KBM-7 (cell line): Measurements from ENCODE around the gene ERCC2.

ENCODE experiments used
- DNase-seq: peaks from one replicate; pipeline ENCODE4 v3.0.0-alpha.2; 2015
- in situ Hi-C: fragments of 300-500 bp; cut with MboI; formaldehyde crosslinking; loops from 2 replicates; pipeline ENCODE4 v1.14.3; 2020; ENCODE audit warnings: low sequenced_read_pairs, low pct_unique_long_range_greater_than_20kb, mixed read lengths

Gene ERCC2

GRCh38 chr19:45403272-45403671, 32.9 kb upstream of the ERCC2 start:
- DNase-seq, result no peak
- in situ Hi-C loops, result no loop called here

DNA sequence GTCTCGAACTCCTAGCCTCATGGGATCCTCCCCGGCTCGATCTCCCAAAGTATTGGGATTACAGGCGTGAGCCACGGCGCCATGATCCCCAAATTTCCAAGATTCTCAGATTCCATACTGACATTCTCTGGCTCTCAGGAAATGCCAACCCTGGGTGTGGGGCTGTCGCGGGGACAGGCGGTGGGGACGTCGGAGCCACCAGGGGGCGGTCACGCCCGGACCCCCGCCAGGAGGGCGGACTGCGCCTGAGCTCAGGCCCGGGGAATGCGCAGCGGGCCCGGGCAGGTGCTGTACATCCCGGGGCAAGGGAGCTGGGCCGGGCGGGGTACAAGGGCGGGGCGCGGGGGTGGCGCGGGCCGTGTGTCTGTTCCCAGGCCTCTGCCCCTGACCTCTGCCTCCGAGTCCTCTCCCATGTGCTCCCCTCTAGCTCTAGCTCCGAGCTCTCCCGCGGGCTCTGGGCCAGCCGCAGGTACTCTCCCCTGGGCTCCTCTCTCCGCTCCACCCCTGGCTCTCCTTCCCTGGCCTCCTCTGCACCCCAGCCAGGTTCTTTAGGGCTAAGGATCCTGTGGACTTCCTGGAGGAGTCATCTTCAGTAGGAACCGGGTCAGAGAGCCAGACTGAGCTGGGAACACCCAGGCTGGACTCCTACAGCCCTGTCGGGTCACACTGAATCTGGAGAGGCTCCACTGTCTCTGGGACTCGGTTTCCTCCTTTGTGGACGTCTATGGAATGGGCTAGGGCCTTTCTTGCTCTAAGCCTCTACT, 32.1 kb upstream of the ERCC2 start:
- in situ Hi-C loops, result no loop called here
- peak; percentile 75 for DNase-seq

GRCh38 chr19:45401815-45402214, 31.4 kb upstream of the ERCC2 start:
- DNase-seq, result no peak
- in situ Hi-C loops, result no loop called here

- DNase-seq, result no peak
- in situ Hi-C loops, result no loop called here
Observed at GRCh38 chr19:45400192-45400591, 29.8 kb upstream of the ERCC2 start.

DNA sequence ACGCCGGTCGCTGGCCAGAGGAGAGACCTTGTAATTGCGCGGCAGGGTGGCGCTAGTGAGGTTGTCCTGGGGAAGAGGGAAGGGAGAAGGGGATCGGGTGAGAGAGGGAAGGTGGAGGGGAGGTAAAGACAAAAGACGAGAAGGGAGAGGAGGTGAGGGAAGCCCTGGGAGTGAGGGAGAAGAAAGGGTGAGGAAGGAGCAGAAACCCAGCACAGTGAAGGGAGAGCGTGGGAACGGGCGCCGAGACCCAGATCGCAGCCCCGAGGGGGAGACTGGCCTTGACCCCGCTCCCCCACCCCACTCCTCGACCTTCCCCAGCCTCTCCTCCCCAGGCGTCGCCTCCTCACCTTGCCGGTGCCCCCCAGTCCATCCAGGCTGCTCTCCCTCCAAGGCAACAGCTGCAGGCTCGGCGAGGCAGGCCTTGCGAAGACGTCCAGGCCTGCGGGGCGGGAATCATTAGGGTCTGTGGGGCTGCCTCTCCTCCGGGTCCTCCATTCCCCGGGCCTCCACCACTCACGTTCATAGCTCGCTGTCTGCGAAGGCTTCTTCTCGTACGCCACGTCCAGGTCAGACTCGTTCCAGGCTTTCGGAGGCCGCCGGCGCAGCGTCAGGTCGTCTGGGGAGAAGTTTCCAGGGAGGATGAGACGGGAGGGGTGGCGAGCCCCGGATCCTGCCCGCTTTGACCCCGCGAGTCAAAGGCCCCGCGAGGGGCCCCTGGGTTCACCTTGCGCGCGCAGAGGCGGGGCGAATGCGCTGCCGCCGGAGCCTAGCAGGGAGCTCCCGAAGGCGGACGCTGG, 25.6 kb upstream of the ERCC2 start:
- no peak for DNase-seq
- in situ Hi-C loops, result no loop called here

GRCh38 chr19:45391871-45392665, 21.7 kb upstream of the ERCC2 start:
- DNase-seq, result no peak

GRCh38 chr19:45391346-45391745, 21.0 kb upstream of the ERCC2 start:
- in situ Hi-C loops, result no loop called here
- DNase-seq, result peak; percentile 19

More at GRCh38 chr19:45391871-45392665, 21.7 kb upstream of the ERCC2 start:
- in situ Hi-C loops, result no loop called here

- no peak for DNase-seq
- in situ Hi-C loops, result no loop called here
Observed at GRCh38 chr19:45385392-45386221, 15.2 kb upstream of the ERCC2 start.

DNA sequence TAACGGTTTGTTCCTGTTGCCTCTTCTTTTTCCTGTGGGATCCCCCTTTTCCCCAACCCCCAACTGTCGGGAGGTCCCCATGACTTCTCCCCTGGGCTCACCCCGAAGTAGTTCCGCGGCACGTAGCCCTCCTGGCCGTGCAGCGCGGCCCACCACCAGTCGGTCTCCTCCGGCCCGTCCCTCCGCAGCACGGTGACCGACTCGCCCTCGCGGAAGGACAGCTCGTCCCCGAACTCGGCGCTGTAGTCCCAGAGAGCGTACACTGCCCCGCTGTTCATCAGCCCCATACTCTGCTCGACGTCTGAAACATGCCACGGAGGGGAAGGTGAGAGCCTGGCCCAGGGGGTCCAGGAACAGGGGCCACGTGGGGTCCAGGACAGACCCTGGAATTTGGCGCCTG, 12.1 kb upstream of the ERCC2 start:
- in situ Hi-C loops, result no loop called here
- no peak for DNase-seq

- DNase-seq, result no peak
- in situ Hi-C loops, result no loop called here
Observed at GRCh38 chr19:45380107-45380506, 9.7 kb upstream of the ERCC2 start.

DNA sequence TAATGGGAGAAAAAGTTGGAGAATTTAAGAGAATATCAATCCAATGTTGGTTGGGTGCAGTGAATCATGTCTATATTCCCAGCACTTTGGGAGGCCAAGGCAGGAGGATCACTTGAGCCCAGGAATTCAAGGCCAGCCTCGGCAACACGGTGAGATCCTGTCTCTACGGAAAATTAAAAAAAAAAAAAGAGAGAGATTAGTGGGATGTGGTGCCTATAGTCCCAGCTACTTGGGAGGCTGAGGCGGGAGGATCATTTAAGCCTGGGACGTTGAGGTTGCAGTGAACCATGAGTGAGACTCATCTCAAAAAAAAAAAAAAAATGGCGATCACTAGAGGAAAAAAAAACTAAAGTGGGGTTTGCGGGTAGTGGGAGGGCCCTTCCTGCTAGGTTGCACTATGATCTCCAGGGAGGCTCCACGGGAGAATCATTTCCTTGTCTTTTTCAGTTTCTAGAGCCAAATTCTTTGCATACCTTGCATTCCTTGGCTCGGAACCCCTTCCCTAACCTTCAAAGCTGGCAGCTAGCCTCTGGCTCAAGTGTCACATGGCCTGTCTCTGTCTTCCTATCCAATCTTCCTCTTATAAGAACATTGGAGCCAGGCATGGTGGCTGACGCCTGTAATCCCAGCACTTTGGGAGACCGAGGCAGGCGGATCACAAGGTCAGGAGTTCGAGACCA, 5.8 kb upstream of the ERCC2 start:
- in situ Hi-C loops, result no loop called here
- DNase-seq, result no peak

- DNase-seq, result no peak
- in situ Hi-C loops, result no loop called here
Observed at GRCh38 chr19:45368737-45369340, 1.5 kb downstream of the ERCC2 start.

DNA sequence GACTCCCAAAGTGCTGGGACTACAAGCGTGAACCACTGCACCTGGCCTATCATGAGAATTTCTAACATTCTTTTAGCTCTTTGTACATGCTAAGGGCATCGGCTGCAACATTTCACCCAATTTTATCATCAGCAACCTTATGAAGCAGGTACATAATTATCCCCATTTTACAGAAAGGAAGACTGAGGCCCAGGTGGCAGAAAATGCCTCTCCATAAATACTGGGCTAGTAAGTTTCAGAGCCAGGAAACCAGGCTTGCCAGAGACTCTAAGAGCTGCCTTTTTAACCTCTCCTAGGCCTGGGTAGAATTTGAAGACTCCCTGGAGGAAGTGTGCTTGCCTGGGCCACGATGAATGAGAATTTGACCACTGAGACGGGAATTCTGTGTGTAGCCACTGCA, 2.2 kb downstream of the ERCC2 start:
- in situ Hi-C loops, result no loop called here
- no peak for DNase-seq

- in situ Hi-C loops, result no loop called here
Observed at GRCh38 chr19:45364696-45365095, 5.7 kb downstream of the ERCC2 start.

GRCh38 chr19:45363861-45364459, 6.4 kb downstream of the ERCC2 start:
- in situ Hi-C loops, result no loop called here

More at GRCh38 chr19:45364696-45365095, 5.7 kb downstream of the ERCC2 start:
- DNase-seq, result no peak

GRCh38 chr19:45362291-45362690, 8.1 kb downstream of the ERCC2 start:
- DNase-seq, result no peak
- in situ Hi-C loops, result no loop called here

More at GRCh38 chr19:45363861-45364459, 6.4 kb downstream of the ERCC2 start:
- no peak for DNase-seq

DNA sequence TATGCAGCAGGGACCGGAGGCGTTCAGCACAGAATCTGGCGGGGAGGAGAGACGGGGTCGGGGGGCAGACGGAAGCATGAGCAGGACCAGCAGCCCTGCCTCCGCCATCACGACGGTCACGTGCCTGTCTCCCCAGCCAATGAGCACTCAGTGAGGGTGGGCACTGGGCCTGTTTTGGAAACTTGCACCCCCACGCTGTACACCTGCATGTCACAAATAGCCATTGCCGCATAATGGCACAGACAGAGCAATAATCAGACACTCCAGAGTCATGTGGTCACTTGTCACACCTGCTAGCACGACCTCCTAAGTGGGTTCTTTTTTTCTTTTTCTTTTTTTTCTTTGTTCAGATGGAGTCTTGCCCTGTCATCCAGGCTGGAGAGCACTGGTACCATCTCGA, 8.8 kb downstream of the ERCC2 start:
- in situ Hi-C loops, result no loop called here
- no peak for DNase-seq
